K562 (cell line): ENCODE measurements around the gene FANCD2. TPM values are rescaled to one million over a fixed set of nuclear protein-coding genes. Genes with fewer than 3 reads are reported as not detected.
A peak's percentile ranks its signal among the peaks of the same experiment; 100 is the strongest.

Experiments
- ATF3 ChIP-seq, 2 experiments: fragments of 450-650 bp in 1 of 2; sonication (generic) in 1 of 2; formaldehyde crosslinking in 1 of 2; IDR thresholded peaks in 1 of 2; conservative IDR thresholded peaks in 1 of 2; 2 replicates each; pipeline versions ENCODE4 v1.6.1 to v1.8.1; 2016 to 2023; ENCODE audit warnings: mild to moderate bottlenecking in 2 of 2, moderate library complexity in 2 of 2, inconsistent platforms in 1 of 2, missing genetic modification reagents in 1 of 2
- CBX2 ChIP-seq: fragments of 200-600 bp; sonication (generic); IDR thresholded peaks from one replicate; pipeline ENCODE4 v1.6.1; 2012; ENCODE audit warnings: mild to moderate bottlenecking, low read length, inconsistent platforms; ENCODE audit not compliant: insufficient read depth, poor library complexity, severe bottlenecking
- CREB1 ChIP-seq, 2 experiments: sonication (generic) in 1 of 2; formaldehyde crosslinking in 1 of 2; IDR thresholded peaks; 2 replicates each; pipeline versions ENCODE4 v1.6.1 to v1.8.0; 2012 to 2022; ENCODE audit warnings: inconsistent platforms in 1 of 2, mild to moderate bottlenecking in 1 of 2, missing genetic modification reagents in 1 of 2, moderate library complexity in 1 of 2
- ETS1 ChIP-seq: conservative IDR thresholded peaks from 2 replicates; pipeline ENCODE4 v1.6.1; 2011; ENCODE audit warnings: low read depth, mild to moderate bottlenecking, low read length; ENCODE audit not compliant: control insufficient read depth
- FOXJ2 ChIP-seq: fragments of 200-800 bp; sonication (Bioruptor generic); IDR thresholded peaks from 2 replicates; pipeline ENCODE4 v1.6.1; 2016; ENCODE audit warnings: missing genetic modification characterization, missing compliant biosample characterization
- HOXB6 ChIP-seq: fragments of 250-450 bp; sonication (Bioruptor Pico); IDR thresholded peaks from 2 replicates; pipeline ENCODE4 v1.5.1; 2022; ENCODE audit warnings: mild to moderate bottlenecking, borderline replicate concordance
- MAX ChIP-seq: sonication (generic); formaldehyde crosslinking; IDR thresholded peaks from 2 replicates; pipeline ENCODE4 v1.9.0; 2022; ENCODE audit warnings: mild to moderate bottlenecking, missing genetic modification reagents
- PATZ1 ChIP-seq: fragments of 250-450 bp; sonication (Bioruptor Pico); IDR thresholded peaks from 2 replicates; pipeline ENCODE4 v1.5.0; 2020; ENCODE audit warnings: mild to moderate bottlenecking, borderline replicate concordance
- PTTG1 ChIP-seq: fragments of 450-650 bp; IDR thresholded peaks from 2 replicates; pipeline ENCODE4 v1.6.1; 2016; ENCODE audit warnings: low read depth, mild to moderate bottlenecking, missing genetic modification characterization, missing compliant biosample characterization
- PYGO2 ChIP-seq: fragments of 450-650 bp; IDR thresholded peaks from 2 replicates; pipeline ENCODE4 v1.6.1; 2016; ENCODE audit warnings: mild to moderate bottlenecking, missing genetic modification characterization, moderate library complexity, missing compliant biosample characterization
- SIX5 ChIP-seq, 2 experiments: IDR thresholded peaks; 2 replicates each; pipeline ENCODE4 v1.6.1; 2011; ENCODE audit warnings: low read length in 2 of 2, borderline replicate concordance in 1 of 2, low read depth in 1 of 2, mild to moderate bottlenecking in 1 of 2, moderate library complexity in 1 of 2; ENCODE audit not compliant: insufficient read depth in 1 of 2
- TCF7L2 ChIP-seq: fragments of 150-350 bp; IDR thresholded peaks from 2 replicates; pipeline ENCODE4 v1.6.1; 2016; ENCODE audit warnings: low read depth, mild to moderate bottlenecking, low read length, moderate library complexity
- VEZF1 ChIP-seq: fragments of 200-800 bp; sonication (Bioruptor generic); IDR thresholded peaks from 2 replicates; pipeline ENCODE4 v1.6.1; 2017; ENCODE audit warnings: missing genetic modification characterization, missing compliant biosample characterization
- ZBTB1 ChIP-seq: sonication (generic); formaldehyde crosslinking; IDR thresholded peaks from 2 replicates; pipeline ENCODE4 v1.8.1; 2023; ENCODE audit warnings: missing genetic modification reagents, low read depth, mild to moderate bottlenecking, borderline replicate concordance
- ZNF165 ChIP-seq: fragments of 250-450 bp; sonication (Bioruptor Pico); IDR thresholded peaks from 2 replicates; pipeline ENCODE4 v1.4.0; 2020; ENCODE audit warnings: borderline replicate concordance
- ZNF184 ChIP-seq: sonication (generic); formaldehyde crosslinking; IDR thresholded peaks from 2 replicates; pipeline ENCODE4 v1.5.0; 2020; ENCODE audit warnings: missing genetic modification reagents
- ZNF263 ChIP-seq: sonication (generic); formaldehyde crosslinking; IDR thresholded peaks from 2 replicates; pipeline ENCODE4 v1.8.0; 2022; ENCODE audit warnings: mild to moderate bottlenecking, missing genetic modification reagents, borderline replicate concordance
- ZNF668 ChIP-seq: fragments of 250-450 bp; sonication (Bioruptor Pico); IDR thresholded peaks from 2 replicates; pipeline ENCODE4 v1.8.0; 2022; ENCODE audit warnings: mild to moderate bottlenecking, inconsistent platforms
- polyA plus RNA-seq, 8 experiments: library from polyadenylated mRNA; depleted of rRNA in 4 of 8; stranded (reverse) in 5 of 8; unstranded in 3 of 8; fragments of >200 nt; fragmentation: Nextera tagmentation in 2 of 8; fragmentation: Illumina TruSeq in 1 of 8; extraction: Ambion mirVana in 2 of 8; extraction: Trizol in 1 of 8; gene quantifications; 2 replicates each; pipeline versions ENCODE4 v1.2.1 to v1.2.3, GENCODE V29; 2011 to 2014; ENCODE audit warnings: inconsistent platforms in 1 of 8, missing spikeins in 1 of 8
- total RNA-seq, 7 experiments: library from RNA; depleted of rRNA in 6 of 7; stranded (reverse); fragments of >200 nt in 6 of 7; fragmentation: Illumina TruSeq in 2 of 7; extraction: Trizol in 2 of 7; gene quantifications; 2 replicates each; pipeline versions ENCODE4 v1.2.1 to v1.2.3, GENCODE V29; 2011 to 2021; ENCODE audit warnings: low replicate concordance in 1 of 7

FANCD2 gene
- total and polyA plus RNA-seq, 9 of the 15 experiments (the other 6 are each of a cell fraction or from before 2014, with no cell fraction given), result 59.4 to 137 (median 96.1) TPM

GRCh38 chr3:10142707-10143560 lies 116.7 kb downstream of the FANCD2 start (continued):
- TF ChIP-seq PATZ1 (CRISPR knock-in tag) (no peak), TCF7L2 (no peak), ZBTB1 (0 out of 2 replicates have a peak, but pooled peaks have one; percentile 46), MAX (CRISPR knock-in tag) (peak; percentile 37; the same call in 1 of the 2 replicates), ZNF668 (peak; percentile 31; the same call in 1 of the 2 replicates), HOXB6 (CRISPR knock-in tag) (no peak), SIX5 (IDR thresholded peaks at IDR 0.05; ENCODE audit: borderline replicate concordance in 1 of 2, insufficient read depth in 1 of 2, low read depth in 1 of 2, low read length in 2 of 2) (no peak), PYGO2 (tag) (no peak), ZNF263 (CRISPR knock-in tag) (no peak), FOXJ2 (tag) (no peak), ZNF184 (CRISPR knock-in tag) (no peak), ZNF165 (CRISPR knock-in tag) (no peak), VEZF1 (CRISPR knock-in tag) (no peak), CBX2 (no peak), ATF3 (IDR thresholded peaks at IDR 0.05) (peak; percentile 87), ATF3 (CRISPR knock-in tag; conservative IDR thresholded peaks at IDR 0.05) (no peak), ETS1 (no peak), PTTG1 (tag) (no peak), CREB1 (IDR thresholded peaks at IDR 0.05) (no peak), CREB1 (CRISPR knock-in tag; IDR thresholded peaks at IDR 0.05) (no peak)
